Smooth muscle cell (in vitro differentiated cells): ENCODE measurements around the gene SPTBN1. TPM values are rescaled to one million over a fixed set of nuclear protein-coding genes. Genes with fewer than 3 reads are reported as not detected.
A peak's percentile ranks its signal among the peaks of the same experiment; 100 is the strongest.

Experiments used
- DNase-seq: peaks from one replicate; lab custom pipeline; 2025; ENCODE audit not compliant: unreplicated experiment; lab: John Stamatoyannopoulos, UW
- H2AFZ ChIP-seq: fragments of 200-600 bp; sonication (generic); 2 replicates; pipeline ENCODE4 v1.6.0; 2016; ENCODE audit warnings: antibody characterized with exemption, low read depth, mild to moderate bottlenecking
- H3F3A ChIP-seq: fragments of 200-600 bp; sonication (generic); 2 replicates; pipeline ENCODE4 v1.6.0; 2017; ENCODE audit warnings: antibody characterized with exemption, low read depth
- H3K27ac ChIP-seq: fragments of 200-600 bp; sonication (generic); 2 replicates; pipeline ENCODE4 v1.5.1; 2016; ENCODE audit warnings: low read depth, mild to moderate bottlenecking
- H3K27me3 ChIP-seq: fragments of 200-600 bp; sonication (generic); 2 replicates; pipeline ENCODE4 v1.6.1; 2016; ENCODE audit warnings: low read depth, mild to moderate bottlenecking
- H3K36me3 ChIP-seq: fragments of 200-600 bp; sonication (generic); 2 replicates; pipeline ENCODE4 v1.5.1; 2016; ENCODE audit warnings: low read depth
- H3K4me1 ChIP-seq: fragments of 200-600 bp; sonication (generic); 2 replicates; pipeline ENCODE4 v1.5.1; 2016; ENCODE audit warnings: low read depth
- H3K4me2 ChIP-seq: fragments of 200-600 bp; sonication (generic); 2 replicates; pipeline ENCODE4 v1.6.0; 2016; ENCODE audit warnings: mild to moderate bottlenecking
- H3K4me3 ChIP-seq: fragments of 200-600 bp; sonication (generic); 2 replicates; pipeline ENCODE4 v1.5.1; 2016; ENCODE audit warnings: mild to moderate bottlenecking
- H3K79me2 ChIP-seq: fragments of 200-600 bp; sonication (generic); 2 replicates; pipeline ENCODE4 v1.6.0; 2016; ENCODE audit warnings: low read depth, mild to moderate bottlenecking
- H3K9ac ChIP-seq: fragments of 200-600 bp; sonication (generic); 2 replicates; pipeline ENCODE4 v1.6.0; 2016; ENCODE audit warnings: low read depth
- H3K9me3 ChIP-seq: fragments of 200-600 bp; sonication (generic); replicated peaks from 2 replicates; pipeline ENCODE4 v1.5.1; 2016; ENCODE audit warnings: low read depth
- H4K20me1 ChIP-seq: fragments of 200-600 bp; sonication (generic); 2 replicates; pipeline ENCODE4 v1.6.0; 2016; ENCODE audit warnings: low read depth
- CTCF ChIP-seq: fragments of 200-600 bp; sonication (generic); IDR thresholded peaks from 2 replicates; pipeline ENCODE4 v1.5.1; 2017; ENCODE audit warnings: borderline replicate concordance, mild to moderate bottlenecking, antibody characterized with exemption; ENCODE audit not compliant: insufficient read depth, poor library complexity, severe bottlenecking
- WGBS: methylation state at CpG from one replicate; pipeline ENCODE4 v1.1.7; 2016; ENCODE audit warnings: low lambda C conversion rate; 5-methylcytosine and 5-hydroxymethylcytosine counted together
- polyA plus RNA-seq: library from polyadenylated mRNA; unstranded; fragments of >200 nt; fragmentation: Nextera tagmentation; extraction: Ambion mirVana; gene quantifications from 2 replicates; pipeline ENCODE4 v1.2.1, GENCODE V29; 2016
- total RNA-seq: library from RNA; depleted of rRNA; stranded (reverse); fragments of >200 nt; gene quantifications from 2 replicates; pipeline ENCODE4 v1.2.3, GENCODE V29; 2014

The SPTBN1 gene
- total and polyA plus RNA-seq, 2 experiments from 2014 or later = 78.7 to 186 TPM

GRCh38 chr2:54446625-54447024 is 9.5 kb upstream of the SPTBN1 start:
- H2AFZ ChIP-seq = no peak overlapping the region
- H3K27ac ChIP-seq = no peak overlapping the region
- H4K20me1 ChIP-seq = no peaks in the 10 kb centered on the region
- H3K4me3 ChIP-seq = no peak overlapping the region
- WGBS = 72% methylated on average over 2 of the region's 2 CpGs
- no peaks in the 10 kb centered on the region for H3K79me2 ChIP-seq
- H3F3A ChIP-seq = no peaks in the 10 kb centered on the region
- H3K36me3 ChIP-seq = no peaks in the 10 kb centered on the region
- H3K4me2 ChIP-seq = no peak overlapping the region
- H3K9ac ChIP-seq = no peak overlapping the region
- H3K4me1 ChIP-seq = no peaks in the 10 kb centered on the region
- no peak for TF ChIP-seq CTCF
- no peaks in the 10 kb centered on the region for H3K27me3 ChIP-seq
- no peak for DNase-seq
- no peaks in the 10 kb centered on the region for H3K9me3 ChIP-seq

GRCh38 chr2:54454548-54455130 is 1.5 kb upstream of the SPTBN1 start:
- Histone ChIP-seq H3K9me3 (no peaks in the 10 kb centered on the region), H3K4me2 (peak overlapping the region; percentile 98), H4K20me1 (peaks cover 25% of the 10 kb centered on the region), H2AFZ (peak overlapping the region; percentile 94), H3K27me3 (no peaks in the 10 kb centered on the region), H3K36me3 (no peaks in the 10 kb centered on the region), H3K79me2 (peaks cover 30% of the 10 kb centered on the region), H3F3A (no peaks in the 10 kb centered on the region), H3K27ac (peak overlapping the region; percentile 45), H3K9ac (no peak overlapping the region), H3K4me3 (peak overlapping the region; percentile 92), H3K4me1 (peaks cover 13% of the 10 kb centered on the region)
- DNase-seq = no peak
- 51% methylated on average over 4 of the region's 4 CpGs for WGBS
- no peak for TF ChIP-seq CTCF

GRCh38 chr2:54455131-54455562 is 980 bp upstream of the SPTBN1 start:
- H3K9ac ChIP-seq = peak overlapping the region; percentile 74

More at GRCh38 chr2:54455131-54455562, 980 bp upstream of the SPTBN1 start:
- Histone ChIP-seq H3K4me1 (peaks cover 13% of the 10 kb centered on the region), H3K36me3 (no peaks in the 10 kb centered on the region), H3K79me2 (peaks cover 35% of the 10 kb centered on the region), H3K4me3 (peak overlapping the region; percentile 92), H3K27me3 (no peaks in the 10 kb centered on the region), H3F3A (no peaks in the 10 kb centered on the region), H2AFZ (peak overlapping the region; percentile 94), H3K27ac (peak overlapping the region; percentile 76), H4K20me1 (peaks cover 30% of the 10 kb centered on the region), H3K4me2 (peak overlapping the region; percentile 98), H3K9me3 (no peaks in the 10 kb centered on the region)
- no peak for DNase-seq
- TF ChIP-seq CTCF = no peak
- 5% methylated on average over 20 of the region's 20 CpGs for WGBS
